ENCODE data around the gene PFKFB2.

Gene PFKFB2

DNA sequence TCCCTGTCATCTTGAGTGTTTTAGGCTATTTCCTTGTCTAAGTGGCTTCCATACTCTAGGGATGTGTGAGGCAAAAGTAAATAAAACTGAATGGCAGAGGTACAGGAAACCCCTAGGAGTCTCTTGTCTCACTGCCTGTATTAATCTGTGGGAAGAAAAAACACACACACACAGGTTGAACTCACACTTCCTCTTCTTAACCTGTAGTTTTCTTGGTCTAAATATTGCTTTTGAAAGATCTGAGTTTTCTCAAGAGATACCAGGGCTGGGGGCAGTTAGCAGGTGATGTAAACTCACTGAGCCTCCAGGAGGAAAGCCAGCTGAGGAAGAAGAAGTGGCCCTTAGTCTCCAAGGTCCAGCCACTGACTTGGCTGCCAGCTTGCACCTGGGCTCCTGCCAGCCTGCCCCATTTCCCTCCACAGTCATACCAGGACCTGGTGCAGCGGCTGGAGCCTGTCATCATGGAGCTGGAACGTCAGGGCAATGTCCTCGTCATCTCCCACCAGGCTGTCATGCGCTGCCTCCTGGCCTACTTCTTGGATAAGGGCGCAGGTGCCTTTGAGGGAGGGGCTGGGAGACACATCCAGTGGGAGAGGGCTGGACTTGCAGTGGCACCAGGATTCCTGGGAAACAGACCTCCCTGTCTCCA is 16.9 kb downstream of the PFKFB2 start:
- DNase-seq, result no peak

DNA sequence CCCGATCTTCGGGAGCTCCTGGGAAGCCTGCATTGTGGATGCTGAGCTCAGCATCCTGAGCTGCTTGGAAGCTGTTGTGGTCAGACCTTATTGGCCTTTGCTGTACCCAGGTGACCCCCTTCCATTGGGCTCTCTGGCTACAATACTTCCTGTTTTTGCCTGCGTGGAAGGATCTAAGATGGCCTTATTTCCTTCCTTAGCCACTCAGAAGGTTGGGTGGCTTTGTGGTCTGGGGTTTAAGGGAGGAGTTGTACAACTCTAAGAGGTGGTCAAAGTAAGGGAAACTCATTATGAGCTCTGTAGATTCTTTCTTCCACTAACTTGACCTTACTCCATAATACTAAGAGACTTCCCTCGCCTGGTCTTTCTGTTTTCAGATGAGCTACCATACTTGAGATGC is 17.7 kb downstream of the PFKFB2 start:
- no peak for DNase-seq

DNA sequence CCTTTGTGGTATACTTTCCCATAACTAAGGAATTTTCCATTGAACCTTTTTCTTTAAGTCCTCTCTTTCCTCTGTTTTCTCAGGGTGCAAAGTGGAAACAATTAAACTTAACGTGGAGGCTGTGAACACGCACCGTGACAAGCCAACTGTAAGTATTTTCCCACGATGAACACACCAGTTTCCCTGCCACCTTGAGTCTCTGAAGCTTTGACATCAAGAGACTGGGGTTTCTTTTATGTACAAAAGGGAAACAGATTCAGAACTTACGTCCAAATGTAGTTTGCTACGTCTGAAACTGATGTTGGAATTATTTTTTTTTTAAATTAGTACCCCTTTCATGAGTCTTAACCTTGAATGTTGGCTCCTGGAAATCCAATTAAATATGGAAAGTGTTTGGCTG is 18.4 kb downstream of the PFKFB2 start:
- no peak for DNase-seq

DNA sequence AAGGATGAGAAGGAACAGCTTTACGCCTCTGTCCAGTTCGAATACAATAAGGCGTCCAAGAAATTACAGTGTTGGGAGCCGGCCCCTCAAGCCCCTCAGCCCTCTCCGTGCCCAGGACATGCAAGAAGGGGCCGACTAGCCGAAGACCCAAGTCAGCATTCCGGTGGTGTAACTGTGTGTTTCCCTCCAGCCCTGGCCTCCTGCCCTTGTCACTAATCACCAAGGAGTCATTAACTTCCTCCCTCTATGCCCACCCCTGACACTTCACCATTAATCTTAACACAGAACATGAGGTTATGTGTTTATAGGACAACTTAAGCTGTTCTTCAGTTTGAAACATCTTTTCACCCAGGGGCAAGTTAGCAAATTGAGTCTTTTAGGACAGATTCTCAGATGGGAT is 19.2 kb downstream of the PFKFB2 start:
- no peak for DNase-seq

DNA sequence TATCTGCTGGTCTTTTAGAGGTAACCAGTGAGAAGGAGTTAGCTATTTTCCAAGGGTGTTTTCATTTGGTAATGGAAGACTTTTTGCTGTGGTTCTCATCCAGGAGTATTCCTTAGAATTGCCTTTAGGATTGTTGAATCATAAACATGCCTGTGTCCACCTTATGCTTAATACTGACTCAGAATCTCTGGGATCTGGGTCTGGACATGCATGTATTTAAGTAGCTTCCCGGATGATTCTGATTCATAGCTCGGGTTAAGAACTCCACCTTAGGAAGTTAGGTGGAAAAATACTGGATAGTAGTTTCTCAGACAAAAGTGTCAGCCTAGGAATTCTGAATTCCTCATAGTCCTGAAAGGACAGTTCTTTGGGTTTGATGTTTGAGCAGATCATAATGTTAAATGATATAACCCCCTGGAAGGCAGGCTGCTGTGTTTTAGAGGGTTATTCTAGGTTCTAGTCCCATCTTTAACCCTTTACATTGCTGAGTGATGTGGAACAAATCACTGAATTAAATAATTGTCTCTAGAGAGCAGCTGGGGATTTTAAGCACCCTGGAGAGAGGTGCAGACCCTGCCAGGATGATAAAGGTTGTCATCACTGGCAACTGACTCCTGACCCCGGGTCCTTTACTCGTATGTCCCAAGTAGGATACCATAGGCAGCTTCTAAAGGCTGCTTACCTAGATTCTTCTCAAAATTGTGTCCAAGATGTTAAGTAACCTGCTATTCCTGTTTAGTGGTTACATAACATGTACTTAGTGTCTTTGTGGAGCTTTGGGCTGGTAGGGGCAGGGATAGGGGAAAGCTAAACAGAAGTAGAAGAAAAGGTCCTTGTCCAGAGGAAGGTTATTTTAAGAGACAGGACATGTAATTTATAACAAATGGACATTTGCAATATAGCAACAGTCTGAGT is 21.1 kb downstream of the PFKFB2 start:
- DNase-seq, result no peak

DNA sequence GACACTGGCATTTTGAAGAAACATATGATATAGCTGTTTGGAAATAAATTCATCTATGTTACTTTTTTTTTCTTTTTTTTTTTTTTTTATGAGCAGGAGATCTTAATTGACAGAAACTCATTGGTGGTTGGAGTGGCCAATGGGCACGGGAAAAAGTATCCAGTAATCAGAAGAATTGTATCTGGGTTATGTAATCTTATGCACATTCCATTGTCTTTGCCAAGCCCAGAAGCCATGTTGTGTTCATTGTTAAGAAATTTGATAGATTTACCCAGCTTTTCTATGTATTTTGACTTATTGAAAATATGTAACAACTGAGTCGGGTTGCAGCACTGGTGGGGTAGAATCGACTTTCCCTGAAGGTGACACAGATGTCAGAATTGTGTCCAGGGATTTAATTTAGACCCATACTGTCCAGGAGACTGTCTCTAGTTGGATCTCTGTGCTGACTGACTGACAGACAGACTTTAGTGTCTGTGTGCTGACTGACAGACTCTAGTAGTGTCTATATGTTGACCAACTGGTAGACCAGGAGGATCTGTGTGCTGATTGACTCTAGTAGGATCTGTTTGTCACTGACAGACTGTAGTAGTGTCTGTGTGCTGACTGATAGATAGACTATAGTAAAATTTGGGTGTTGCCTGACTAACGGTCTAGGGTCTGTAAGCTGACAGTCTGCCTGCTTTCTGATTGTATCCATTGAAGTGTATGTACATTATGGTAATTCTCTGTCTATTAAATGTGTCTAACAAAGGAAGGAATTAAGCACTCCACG is 23.3 kb downstream of the PFKFB2 start:
- no peak for DNase-seq

DNA sequence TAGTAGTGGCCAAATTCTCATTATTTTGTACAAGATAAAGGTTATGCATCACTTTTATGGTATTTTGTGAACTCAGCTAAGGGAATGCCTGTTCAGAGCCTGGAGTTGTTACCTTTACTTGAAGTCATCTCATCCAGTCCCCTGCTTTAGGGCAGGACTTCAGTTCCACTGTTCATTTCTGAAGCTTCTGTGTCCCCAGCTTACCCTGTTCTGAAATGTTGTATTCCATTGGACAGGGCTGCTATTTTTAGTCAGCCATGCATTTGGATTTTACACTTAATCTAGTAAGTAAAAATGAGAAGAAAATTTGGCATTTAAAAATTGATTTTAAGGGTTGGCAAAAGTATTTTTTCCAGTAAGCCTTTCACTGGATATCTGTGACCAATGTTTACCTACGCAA is 23.9 kb downstream of the PFKFB2 start:
- no peak for DNase-seq

DNA sequence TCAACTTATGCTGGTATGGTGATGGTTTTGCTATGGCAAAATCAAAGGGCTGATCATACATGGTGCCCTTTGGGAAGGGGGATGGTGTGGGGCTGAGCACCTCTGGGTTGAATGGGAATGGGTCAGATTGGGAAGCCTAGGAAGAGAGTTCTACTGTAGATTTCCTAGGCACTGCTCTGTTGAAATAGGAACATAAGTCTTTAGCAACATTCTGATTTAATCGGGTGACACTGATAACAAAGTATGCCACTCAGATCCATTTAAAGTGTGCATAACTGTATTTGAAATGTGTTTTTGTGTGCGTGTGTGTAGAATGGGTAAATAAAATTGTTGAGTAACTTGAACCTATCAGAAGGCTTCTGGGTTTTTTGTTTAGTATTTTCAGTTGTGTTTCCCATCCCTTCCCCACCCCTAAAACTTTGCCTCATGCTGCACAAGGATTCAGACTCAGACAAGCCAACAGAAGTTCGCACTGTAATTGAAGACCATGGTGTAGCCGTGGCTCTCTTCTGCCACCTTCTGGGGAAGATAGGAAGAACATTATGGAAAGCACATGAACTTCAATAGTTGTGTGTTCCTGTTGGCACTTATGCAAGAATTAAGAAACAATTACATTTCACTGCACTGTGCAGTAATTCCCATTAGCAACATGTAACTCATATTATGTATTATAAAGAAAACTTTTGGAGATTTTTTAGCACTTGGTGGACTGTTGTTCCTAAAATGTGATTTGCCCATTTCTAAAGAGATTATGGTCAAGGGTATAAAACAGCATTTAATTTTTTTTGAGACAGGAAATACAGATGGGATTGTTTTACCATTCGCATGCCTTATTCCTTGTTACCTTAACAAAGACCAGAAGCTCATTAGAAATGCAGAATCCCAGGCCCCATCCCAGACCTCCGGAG is 24.6 kb downstream of the PFKFB2 start:
- DNase-seq, result no peak

DNA sequence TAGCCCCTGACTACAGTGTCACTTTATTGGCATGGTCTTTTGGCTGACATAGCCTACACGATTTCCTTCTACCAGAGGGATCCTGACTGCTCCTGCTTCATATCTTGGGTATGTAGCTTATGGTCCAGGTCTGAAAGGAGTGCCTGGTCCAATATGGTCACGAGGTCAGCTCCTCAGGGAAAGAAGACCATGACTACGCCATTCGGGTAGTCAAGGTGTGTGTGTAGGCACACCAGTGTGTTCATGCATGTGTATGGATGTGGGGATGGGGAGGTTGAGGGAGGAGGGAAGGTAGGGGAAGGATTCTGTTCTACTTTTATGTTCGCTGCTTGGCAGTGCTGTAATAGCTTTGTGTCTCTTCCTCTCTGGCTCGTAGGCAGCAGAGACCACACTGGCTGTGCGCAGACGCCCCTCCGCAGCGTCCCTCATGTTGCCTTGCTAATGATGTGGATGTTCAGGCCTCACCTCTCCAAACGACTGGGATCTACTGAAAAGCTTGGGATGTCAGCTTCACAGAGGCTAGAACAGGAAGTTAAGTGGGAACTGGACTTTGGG is 25.6 kb downstream of the PFKFB2 start:
- DNase-seq, result no peak

DNA sequence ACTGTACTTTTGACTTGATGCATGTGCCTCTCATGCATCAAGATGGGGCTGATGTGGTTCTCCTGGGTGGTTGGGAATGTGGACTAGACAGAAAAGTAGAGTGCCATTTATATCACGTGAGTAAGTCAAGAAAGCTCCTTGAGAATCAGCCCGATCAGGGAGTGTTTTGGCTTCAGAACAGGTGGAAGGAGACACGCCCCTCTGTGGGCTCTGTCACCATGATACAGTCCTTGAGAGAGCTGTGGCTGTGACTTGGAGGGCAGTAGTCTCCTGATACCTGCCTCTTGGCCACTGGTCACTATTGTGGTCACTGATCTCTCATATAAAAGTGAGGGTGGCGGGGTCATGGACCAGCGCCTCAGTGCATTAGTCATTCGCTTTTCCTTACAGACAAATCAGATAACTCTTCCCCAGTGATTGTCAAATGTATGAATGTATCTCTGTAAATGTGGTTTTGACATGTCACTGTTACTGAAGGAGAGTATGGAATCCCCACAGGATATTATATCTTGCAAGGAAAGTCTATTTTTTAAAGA is 26.7 kb downstream of the PFKFB2 start:
- DNase-seq, result no peak

DNA sequence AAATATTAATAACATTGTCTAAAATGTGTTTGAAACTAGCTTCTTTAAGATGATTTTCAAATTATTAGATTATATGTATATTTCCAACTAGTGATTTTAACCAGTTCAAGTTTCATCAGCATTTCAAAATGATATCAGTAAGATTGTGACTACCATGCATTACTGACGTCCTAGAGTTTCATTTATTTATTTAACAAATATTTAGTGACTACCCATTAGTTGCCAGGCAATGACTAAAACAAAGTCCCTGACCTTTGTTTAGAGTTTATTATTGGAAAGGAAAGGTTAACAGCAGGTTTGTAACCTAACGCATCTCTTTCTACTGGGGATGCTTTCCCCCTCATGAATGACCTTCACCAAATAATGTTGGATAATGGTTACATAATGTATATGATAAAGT is 28.0 kb downstream of the PFKFB2 start:
- no peak for DNase-seq

DNA sequence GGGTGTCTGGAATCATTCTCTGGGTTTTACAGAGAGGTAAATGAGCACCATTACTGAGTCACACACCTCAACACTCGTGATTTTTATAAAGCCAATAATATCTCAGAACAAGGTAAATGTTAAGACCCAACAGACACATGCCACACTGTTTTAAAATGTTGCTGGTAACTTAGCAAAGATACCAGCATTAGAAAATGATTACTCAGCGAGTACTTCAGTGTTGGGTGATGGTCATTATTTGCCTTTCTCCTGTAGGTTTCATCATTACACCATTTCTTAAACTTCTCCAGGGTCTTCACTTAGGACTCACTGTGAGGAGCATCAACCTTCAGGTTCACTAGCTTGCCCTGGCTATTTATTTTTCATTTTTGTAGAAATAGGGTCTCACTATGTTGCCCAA is 28.7 kb downstream of the PFKFB2 start:
- no peak for DNase-seq

DNA sequence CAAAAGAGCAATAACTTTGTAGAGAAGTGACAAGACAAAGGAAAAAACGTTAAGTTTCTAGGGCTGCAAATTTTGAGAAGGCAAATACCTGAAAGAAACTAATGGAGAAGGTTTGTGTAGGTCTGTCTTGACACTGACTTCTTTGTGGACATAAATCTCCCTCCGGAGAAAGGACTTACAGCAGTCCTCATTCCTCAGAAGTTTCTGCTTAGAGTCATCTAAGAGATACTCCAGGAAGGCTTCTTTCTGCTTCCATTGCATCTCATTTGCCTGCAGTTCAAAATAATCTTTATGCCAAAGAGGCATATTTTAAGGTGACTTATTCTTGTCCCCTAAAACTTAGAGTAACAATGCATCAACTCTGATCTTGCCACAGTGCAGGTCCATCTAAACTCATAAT is 31.2 kb downstream of the PFKFB2 start:
- DNase-seq, result no peak

DNA sequence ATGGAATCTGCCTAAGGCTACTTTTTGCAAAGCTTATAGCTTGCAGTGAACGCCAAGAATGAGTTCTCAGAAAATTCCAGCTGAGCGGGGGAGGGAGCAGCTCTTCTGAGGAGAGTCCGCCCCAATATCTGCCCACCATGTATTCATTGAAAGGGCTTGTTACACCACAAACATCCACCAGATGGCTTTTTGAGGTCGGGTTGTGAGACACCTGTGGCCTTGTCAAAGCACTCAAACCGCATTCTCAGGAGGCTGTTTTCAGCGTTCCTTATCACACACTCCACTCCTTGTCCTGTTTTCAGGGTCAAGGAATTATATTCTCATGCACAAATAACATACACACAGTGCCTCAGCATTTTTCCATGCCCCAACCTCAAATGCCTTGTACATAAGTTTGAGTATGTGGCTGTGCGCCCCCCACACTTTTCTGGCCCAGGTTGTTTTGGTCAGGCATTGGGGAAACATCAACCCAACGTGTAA is 31.7 kb downstream of the PFKFB2 start:
- no peak for DNase-seq

DNA sequence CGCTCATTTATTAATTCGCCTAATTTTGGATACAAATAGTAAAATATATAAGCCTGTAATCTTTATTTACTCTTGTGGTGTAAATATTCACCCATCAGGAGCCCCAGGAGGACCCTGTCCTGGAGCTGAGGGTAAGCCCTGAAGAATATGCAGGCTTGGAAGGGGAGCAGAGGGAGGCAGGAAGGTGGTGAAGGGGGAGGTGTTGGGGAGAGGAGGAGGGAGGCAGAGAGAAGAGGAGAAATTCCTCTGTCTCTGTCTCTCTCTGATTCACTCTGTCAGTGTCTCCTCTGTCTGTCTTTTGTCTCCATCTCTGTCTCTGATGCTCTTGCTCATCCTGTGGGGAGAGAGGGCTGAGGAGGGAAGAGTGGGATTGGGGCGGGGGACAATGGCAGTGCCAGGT is 32.8 kb downstream of the PFKFB2 start:
- no peak for DNase-seq

DNA sequence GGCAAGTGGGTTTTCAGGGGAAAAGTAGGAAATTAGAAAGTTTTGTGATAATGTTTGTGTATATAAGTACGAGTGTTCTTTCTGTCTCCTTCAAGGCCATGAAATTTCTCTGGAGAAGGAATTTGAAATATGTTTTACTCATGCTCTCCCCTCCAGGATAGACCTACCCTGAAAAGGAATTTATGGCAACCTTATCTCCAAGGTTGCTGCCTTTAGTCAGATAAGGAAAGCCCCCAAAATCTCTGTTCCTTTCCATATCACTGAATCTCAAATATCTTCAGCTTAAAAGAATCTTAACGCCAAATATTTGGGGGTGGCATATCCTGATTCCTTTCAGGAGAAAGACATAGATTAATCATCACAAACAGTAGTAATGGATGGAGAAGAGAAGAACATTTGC is 35.1 kb downstream of the PFKFB2 start:
- DNase-seq, result no peak

DNA sequence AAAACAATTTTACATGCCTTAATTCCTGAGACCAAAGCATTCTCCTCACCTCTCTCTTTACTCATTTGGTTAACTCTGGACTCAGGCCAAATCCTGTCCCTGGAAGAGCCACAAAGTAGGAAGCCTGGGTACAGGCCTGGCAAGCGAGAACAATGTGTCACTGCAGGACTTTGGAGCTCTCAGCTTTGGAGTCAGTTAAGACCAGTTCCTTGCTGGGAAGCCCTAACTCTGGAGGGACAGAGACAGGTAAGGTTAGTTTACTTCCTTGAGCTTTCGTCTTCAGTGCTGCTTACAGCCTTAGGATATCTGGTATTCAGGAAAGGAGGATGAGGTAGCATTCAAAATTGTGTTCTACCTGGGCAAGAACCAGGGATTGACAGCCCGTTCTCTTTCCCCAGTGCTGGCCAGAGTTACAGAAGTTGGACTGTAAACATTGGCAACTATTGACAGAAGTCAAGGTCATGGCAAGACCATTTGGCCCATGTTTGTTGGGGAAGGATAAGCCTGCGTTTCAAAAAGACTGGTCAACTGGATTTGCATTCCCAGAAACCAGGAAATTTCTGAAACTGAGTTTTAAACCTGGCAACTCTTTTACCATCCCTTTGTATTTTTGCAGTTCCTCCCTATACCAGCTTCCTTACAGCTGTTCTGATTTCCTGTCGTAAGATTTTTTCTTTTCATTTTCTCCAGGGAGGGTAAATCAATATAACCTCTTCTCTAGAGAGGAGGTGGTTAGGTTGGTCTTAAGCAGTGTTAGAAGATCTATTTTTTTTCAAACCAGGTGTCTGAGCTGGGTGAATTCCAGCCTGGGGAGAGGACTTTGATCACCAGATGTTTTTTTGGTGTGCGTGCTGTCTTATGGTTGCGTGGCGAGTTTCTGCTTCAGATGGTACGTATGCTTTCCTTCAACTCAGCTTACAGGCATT is 35.9 kb downstream of the PFKFB2 start, which contains the start of gene C4BPB:
Gene C4BPB (plus strand): TSS at position 160 of the 926 bp plus-strand sequence. CDS start 672 bp downstream, at position 832.
- DNase-seq, result no peak

DNA sequence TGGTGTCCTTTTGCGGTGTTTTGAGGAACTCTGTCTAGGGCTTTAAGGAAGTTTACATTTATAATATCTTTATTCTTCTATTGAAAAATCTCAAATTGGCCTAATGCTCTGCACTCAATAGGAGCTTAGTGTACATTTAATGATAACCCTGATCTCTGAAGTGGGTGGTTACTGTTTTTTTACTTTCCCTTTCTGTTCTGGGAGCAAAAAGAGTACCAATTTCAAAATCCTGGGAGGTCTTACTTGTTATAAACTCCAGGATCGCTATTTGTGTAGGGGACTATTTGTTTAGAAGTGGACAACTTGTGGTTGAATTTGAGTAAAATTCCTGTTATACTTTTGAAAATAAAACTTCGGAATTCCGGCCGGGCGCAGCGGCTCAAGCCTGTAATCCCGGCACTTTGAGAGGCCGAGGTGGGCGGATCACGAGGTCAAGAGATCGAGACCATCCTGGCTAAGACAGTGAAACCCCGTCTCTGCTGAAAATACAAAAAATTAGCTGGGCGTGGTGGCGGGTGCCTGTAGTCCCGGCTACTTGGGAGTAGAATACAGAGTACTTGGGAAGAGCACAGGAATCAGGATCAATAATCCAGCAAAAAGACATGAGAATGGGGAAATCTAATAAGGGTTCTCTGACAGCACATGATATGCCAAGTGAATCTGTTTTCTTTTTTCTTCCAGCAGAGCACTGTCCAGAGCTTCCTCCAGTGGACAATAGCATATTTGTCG is 36.7 kb downstream of the PFKFB2 start:
- no peak for DNase-seq

DNA sequence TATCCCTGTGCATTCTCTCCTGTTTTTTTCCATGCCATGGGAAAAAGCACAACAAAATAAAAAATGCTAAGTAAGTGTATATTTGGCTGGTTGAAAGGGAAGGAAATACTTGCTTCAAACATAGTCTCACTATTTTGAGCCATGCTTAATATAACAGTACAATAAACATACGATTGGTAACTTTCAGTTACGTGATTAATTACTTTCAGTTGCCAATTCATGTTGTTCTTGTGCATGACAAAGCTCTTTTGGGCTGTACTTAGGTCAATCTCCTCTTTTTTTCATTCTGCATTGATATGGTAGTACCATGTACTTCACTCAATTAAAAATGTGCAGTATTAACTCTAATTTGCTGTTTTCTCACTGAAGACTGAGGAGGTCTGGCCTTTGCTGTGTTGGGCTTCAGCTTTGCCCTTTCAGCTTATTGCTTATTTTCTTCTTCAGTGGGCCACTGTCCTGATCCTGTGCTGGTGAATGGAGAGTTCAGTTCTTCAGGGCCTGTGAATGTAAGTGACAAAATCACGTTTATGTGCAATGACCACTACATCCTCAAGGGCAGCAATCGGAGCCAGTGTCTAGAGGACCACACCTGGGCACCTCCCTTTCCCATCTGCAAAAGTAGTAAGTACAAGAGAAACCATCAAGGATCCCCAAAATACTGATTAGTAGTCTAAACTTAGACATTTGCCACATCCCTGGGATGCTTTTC is 38.3 kb downstream of the PFKFB2 start:
- no peak for DNase-seq
